Measurements from ENCODE around the gene ITGA3.
A peak's percentile ranks its signal among the peaks of the same experiment; 100 is the strongest.

ITGA3 gene

DNA sequence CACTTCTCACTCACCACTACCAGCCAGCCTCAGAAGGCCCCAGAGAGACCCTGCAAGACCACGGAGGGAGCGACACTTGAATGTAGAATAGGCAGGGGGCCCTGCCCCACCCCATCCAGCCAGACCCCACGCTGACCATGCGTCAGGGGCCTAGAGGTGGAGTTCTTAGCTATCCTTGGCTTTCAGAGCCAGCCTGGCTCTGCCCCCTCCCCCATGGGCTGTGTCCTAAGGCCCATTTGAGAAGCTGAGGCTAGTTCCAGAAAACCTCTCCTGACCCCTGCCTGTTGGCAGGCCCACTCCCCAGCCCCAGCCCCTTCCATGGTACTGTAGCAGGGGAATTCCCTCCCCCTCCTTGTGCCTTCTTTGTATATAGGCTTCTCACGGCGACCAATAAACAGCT lies 34.2 kb downstream of the ITGA3 start:
- Histone ChIP-seq H3K27me3 (replicated peaks; ENCODE audit: control insufficient read depth, insufficient read depth, low read length) (no peaks in the 10 kb centered on the region), H3K4me3 (ENCODE audit: low read length) (no peak overlapping the region), H3K36me3 (ENCODE audit: control insufficient read depth, insufficient read depth, low read length, severe bottlenecking) (peaks cover 8% of the 10 kb centered on the region), H3K9ac (ENCODE audit: low read length) (no peak overlapping the region), H3K4me1 (ENCODE audit: control insufficient read depth, insufficient read depth, low read length) (peaks cover 5% of the 10 kb centered on the region), H3K9me3 (ENCODE audit: control insufficient read depth, low read length) (no peaks in the 10 kb centered on the region)
- DNase-seq (ENCODE audit: low read depth): no peak

DNA sequence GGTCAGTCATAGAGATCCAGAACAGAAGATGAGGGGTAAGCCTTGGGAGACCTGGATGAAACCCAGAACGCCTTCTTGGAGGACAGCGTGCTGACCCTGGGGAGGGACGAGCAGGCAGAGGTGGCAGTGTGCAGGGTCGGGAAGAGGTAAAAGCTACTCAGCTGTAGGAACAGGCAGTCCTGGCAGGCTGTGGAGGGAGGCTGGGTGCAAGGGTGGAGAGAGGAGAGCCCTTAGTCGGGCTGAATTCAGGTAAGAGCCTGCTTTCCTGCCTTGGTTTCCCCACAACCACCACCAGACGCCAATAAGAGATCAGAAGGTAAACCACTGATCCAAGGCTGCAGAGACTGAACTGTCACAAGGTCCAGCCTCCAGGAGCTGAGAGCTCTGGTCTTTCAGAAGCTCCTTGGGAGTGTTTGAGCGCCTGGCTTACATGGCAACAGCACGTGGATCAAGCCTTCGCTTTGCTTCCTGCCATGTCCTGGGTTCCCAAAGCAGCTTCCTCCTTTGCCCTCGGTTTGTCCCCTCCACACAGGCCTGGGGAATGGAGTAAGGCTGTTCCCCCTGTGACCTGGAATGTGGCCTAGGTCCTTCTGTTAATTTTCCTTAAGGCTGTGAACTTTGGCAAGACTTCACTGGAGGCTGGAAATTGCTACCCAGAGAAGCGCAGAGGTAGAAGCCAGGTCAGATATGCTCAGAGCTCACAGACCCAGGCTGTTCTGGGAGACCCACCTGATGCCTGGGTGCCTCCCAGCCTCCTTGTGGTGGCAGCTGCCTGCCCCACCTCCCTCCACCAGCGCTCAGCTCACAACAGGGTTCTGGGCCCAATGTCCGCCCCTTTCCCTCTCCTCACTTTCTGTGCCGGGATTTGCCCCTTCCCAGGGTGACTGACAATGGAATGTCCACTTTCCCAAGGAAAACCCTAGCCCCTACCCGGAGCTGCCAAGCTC lies 35.3 kb downstream of the ITGA3 start:
- peaks cover 12% of the 10 kb centered on the region for H3K4me1 ChIP-seq (ENCODE audit: control insufficient read depth, insufficient read depth, low read length)
- H3K4me3 ChIP-seq (ENCODE audit: low read length): no peak overlapping the region
- H3K9me3 ChIP-seq (ENCODE audit: control insufficient read depth, low read length): no peaks in the 10 kb centered on the region
- no peaks in the 10 kb centered on the region for H3K27me3 ChIP-seq (replicated peaks; ENCODE audit: control insufficient read depth, insufficient read depth, low read length)
- no peak for DNase-seq (ENCODE audit: low read depth)
- H3K9ac ChIP-seq (ENCODE audit: low read length): no peak overlapping the region
- peaks cover 8% of the 10 kb centered on the region for H3K36me3 ChIP-seq (ENCODE audit: control insufficient read depth, insufficient read depth, low read length, severe bottlenecking)

DNA sequence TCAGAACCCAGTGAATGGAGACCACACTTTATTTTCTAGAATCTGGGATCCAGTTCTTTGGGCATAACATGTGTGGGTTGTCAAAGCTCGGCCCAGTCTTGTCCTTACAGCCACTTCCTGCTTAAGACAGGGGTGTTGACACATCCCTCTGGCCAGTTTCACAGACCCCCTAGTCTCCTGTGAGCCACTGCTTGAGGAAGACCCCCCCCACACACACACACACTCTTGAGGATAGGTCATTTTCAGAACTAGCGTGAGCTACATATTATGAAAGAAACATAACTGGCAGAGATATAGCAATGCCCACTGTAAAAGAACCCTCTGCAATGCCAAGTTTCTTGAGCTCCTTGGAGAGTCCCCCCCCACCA lies 36.0 kb downstream of the ITGA3 start:
- H3K36me3 ChIP-seq (ENCODE audit: control insufficient read depth, insufficient read depth, low read length, severe bottlenecking): peaks cover 8% of the 10 kb centered on the region
- H3K9me3 ChIP-seq (ENCODE audit: control insufficient read depth, low read length): no peaks in the 10 kb centered on the region
- H3K27me3 ChIP-seq (replicated peaks; ENCODE audit: control insufficient read depth, insufficient read depth, low read length): no peaks in the 10 kb centered on the region
- peaks cover 19% of the 10 kb centered on the region for H3K4me1 ChIP-seq (ENCODE audit: control insufficient read depth, insufficient read depth, low read length)
- DNase-seq (ENCODE audit: low read depth): no peak
- no peak overlapping the region for H3K4me3 ChIP-seq (ENCODE audit: low read length)
- H3K9ac ChIP-seq (ENCODE audit: low read length): no peak overlapping the region

DNA sequence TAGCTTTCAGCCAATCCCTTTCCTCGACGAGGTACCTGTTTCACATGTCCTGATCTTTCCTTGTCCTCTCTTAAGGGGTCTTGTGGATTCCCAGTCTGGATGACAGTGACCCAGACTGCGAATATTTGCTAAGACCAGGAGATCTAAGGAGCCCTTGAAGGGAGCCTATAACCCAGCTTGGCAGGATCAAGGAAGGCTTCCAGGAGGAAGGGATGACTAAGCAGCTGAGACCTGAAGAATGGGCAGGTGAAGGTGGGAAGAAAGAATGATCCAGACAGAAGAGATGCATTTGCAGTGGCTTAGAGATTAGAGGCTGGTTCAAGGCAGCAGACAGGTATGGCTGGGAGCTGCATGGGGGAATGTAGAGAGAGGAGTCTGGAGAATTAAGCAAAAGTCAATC lies 37.3 kb downstream of the ITGA3 start:
- H3K9ac ChIP-seq (ENCODE audit: low read length): peak overlapping the region; percentile 4
- peaks cover 32% of the 10 kb centered on the region for H3K4me1 ChIP-seq (ENCODE audit: control insufficient read depth, insufficient read depth, low read length)
- no peak overlapping the region for H3K4me3 ChIP-seq (ENCODE audit: low read length)
- no peaks in the 10 kb centered on the region for H3K27me3 ChIP-seq (replicated peaks; ENCODE audit: control insufficient read depth, insufficient read depth, low read length)
- H3K36me3 ChIP-seq (ENCODE audit: control insufficient read depth, insufficient read depth, low read length, severe bottlenecking): peaks cover 17% of the 10 kb centered on the region
- no peaks in the 10 kb centered on the region for H3K9me3 ChIP-seq (ENCODE audit: control insufficient read depth, low read length)
- no peak for DNase-seq (ENCODE audit: low read depth)

DNA sequence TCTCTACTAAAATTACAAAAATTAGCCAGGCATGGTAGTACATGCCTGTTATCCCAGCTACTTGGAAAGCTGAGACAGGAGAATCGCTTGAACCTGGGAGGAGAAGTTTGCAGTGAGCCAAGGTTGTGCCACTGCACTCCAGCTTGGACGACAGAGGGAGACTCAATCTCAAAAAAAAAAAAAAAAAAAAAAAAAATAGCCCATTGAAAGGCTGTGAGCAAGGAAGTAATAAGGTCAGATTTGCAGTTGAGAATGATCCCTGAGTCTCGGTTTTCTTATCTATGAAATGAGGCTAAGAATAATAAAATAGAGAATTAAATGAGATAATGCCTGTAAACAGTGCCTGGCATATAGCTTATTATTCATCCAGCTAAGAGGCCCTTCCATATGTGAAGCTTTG lies 37.9 kb downstream of the ITGA3 start:
- peaks cover 23% of the 10 kb centered on the region for H3K36me3 ChIP-seq (ENCODE audit: control insufficient read depth, insufficient read depth, low read length, severe bottlenecking)
- DNase-seq (ENCODE audit: low read depth): no peak
- H3K27me3 ChIP-seq (replicated peaks; ENCODE audit: control insufficient read depth, insufficient read depth, low read length): no peaks in the 10 kb centered on the region
- peak overlapping the region; percentile 93 for H3K9ac ChIP-seq (ENCODE audit: low read length)
- H3K4me1 ChIP-seq (ENCODE audit: control insufficient read depth, insufficient read depth, low read length): peaks cover 36% of the 10 kb centered on the region
- H3K4me3 ChIP-seq (ENCODE audit: low read length): no peak overlapping the region
- no peaks in the 10 kb centered on the region for H3K9me3 ChIP-seq (ENCODE audit: control insufficient read depth, low read length)

DNA sequence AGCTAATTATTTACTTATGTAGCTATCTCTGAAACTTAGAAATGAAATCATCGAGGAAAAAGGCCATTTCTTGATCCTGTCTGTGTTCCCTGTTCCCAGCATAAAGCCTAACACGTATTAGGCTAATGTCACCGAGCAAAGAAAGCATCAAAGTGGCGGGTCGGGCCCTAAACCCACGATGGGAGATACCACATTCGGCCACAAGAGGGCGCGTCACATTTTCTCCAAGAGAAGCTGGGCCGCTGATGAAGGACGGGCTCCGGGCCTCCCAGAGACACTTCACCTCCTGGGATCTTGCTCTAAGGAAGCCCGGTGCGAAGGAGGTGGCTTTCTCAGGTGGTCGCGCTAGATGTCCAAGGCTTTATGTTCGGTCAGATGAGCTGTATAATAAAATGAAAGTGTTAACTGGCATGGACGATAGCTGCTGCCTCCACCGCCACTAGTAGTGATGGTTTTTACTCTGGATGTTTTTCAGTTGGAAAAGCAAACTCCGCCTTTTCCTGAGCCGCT lies 38.4 kb downstream of the ITGA3 start:
- Histone ChIP-seq H3K9me3 (ENCODE audit: control insufficient read depth, low read length) (no peaks in the 10 kb centered on the region), H3K27me3 (replicated peaks; ENCODE audit: control insufficient read depth, insufficient read depth, low read length) (no peaks in the 10 kb centered on the region), H3K36me3 (ENCODE audit: control insufficient read depth, insufficient read depth, low read length, severe bottlenecking) (peaks cover 23% of the 10 kb centered on the region), H3K9ac (ENCODE audit: low read length) (peak overlapping the region; percentile 93), H3K4me3 (ENCODE audit: low read length) (peak overlapping the region; percentile 95), H3K4me1 (ENCODE audit: control insufficient read depth, insufficient read depth, low read length) (peaks cover 38% of the 10 kb centered on the region)
- DNase-seq (ENCODE audit: low read depth): peak; percentile 97

DNA sequence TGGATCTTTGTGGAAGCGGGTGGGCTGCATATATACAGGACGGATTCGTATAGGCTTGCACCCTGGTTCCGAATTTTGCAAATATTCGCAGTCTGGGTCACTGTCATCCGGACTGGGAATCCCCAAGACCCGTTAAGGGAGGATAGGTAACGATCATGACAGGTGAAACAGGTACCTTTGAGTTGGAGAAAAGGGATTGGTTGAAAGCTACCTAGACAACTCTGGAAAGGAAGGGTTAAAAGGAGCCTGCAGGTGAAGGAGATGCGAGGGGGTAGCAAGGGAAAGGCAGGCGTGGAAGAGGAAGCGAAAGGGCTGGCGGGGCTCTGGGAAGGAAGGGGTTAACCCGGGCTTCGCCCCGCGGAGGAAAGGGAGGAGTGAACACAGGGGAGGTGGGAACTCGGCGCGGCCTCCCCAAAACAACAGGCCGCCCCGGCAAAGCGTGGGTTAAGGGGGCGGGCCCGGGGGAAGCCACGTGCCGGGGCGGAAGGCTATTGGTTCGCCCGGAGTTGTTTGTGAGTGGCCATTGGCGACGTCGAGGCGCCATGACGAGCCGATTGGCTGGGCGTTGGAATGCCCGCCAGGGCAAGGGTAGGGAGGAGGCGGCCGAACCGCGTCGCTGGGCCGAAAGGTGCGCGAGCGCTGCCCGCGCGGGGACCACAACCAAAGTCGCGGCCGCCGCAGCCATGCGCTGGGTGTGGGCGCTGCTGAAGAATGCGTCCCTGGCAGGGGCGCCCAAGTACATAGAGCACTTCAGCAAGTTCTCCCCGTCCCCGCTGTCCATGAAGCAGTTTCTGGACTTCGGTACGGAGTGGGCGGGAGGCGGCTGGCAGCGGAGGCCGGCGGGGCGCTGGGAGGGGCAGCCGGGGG lies 39.1 kb downstream of the ITGA3 start, which contains the start of gene PDK2:
Gene PDK2 (plus strand): TSS at position 599 of the 867 bp plus-strand sequence. CDS start 85 bp downstream, at position 684.
- Histone ChIP-seq H3K27me3 (replicated peaks; ENCODE audit: control insufficient read depth, insufficient read depth, low read length) (no peaks in the 10 kb centered on the region), H3K4me3 (ENCODE audit: low read length) (peak within 1 kb of the TSS; percentile 95), H3K9me3 (ENCODE audit: control insufficient read depth, low read length) (no peaks in the 10 kb centered on the region), H3K4me1 (ENCODE audit: control insufficient read depth, insufficient read depth, low read length) (peaks cover 42% of the 10 kb centered on the region), H3K36me3 (ENCODE audit: control insufficient read depth, insufficient read depth, low read length, severe bottlenecking) (peaks cover 19% of the 10 kb centered on the region), H3K9ac (ENCODE audit: low read length) (peak within 1 kb of the TSS; percentile 93)
- DNase-seq (ENCODE audit: low read depth): peak; percentile 99

DNA sequence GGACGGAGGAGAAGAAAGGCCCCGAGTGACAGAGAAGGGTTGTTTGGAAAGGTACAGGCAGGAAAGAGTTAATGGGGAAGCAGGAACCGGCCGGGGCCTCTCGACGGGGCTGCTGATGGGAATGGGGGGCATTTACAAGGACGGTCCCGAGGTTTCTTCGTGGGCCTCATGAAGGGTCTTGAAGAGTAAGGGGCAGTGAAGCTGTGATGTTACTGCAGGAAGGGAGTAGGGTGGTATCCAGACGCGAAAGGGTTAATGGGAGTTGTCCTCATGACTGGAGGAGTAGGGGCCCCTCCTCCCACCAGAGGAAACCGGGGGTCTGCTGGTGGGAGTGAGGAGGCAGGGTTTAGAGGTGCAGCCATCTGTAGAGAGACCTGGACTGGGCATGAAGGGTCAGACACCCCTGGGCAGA lies 39.7 kb downstream of the ITGA3 start:
- peak; percentile 40 for DNase-seq (ENCODE audit: low read depth)

DNA sequence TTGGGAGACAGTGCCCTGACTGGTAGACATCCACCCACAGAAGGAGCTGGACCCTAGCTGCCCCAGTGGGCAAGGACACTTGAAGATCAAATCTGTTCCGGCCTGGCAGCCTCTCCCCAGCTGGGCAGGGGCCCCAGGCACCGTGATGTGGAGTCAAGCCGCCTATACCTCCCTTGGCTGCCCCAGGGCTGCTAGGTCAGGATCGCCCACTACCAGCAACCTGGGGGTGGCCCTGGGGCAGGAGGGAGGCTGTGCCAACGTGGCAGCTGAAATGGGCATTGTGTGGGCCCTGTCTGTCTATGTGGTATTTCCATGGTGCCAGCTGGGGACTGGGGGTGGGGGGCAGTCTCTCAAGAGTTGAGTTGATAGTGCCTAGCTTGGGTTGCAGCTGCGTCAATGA lies 40.2 kb downstream of the ITGA3 start:
- Histone ChIP-seq H3K27me3 (replicated peaks; ENCODE audit: control insufficient read depth, insufficient read depth, low read length) (no peaks in the 10 kb centered on the region), H3K9me3 (ENCODE audit: control insufficient read depth, low read length) (no peaks in the 10 kb centered on the region), H3K36me3 (ENCODE audit: control insufficient read depth, insufficient read depth, low read length, severe bottlenecking) (peaks cover 19% of the 10 kb centered on the region), H3K4me3 (ENCODE audit: low read length) (peak overlapping the region; percentile 95), H3K9ac (ENCODE audit: low read length) (peak overlapping the region; percentile 93), H3K4me1 (ENCODE audit: control insufficient read depth, insufficient read depth, low read length) (peaks cover 53% of the 10 kb centered on the region)
- DNase-seq (ENCODE audit: low read depth): peak; percentile 24

More for the DNA sequence above, 39.7 kb downstream of the ITGA3 start:
- H3K27me3 ChIP-seq (replicated peaks; ENCODE audit: control insufficient read depth, insufficient read depth, low read length): no peaks in the 10 kb centered on the region
- H3K4me3 ChIP-seq (ENCODE audit: low read length): peak overlapping the region; percentile 95
- peaks cover 19% of the 10 kb centered on the region for H3K36me3 ChIP-seq (ENCODE audit: control insufficient read depth, insufficient read depth, low read length, severe bottlenecking)
- H3K9me3 ChIP-seq (ENCODE audit: control insufficient read depth, low read length): no peaks in the 10 kb centered on the region
- H3K4me1 ChIP-seq (ENCODE audit: control insufficient read depth, insufficient read depth, low read length): peaks cover 49% of the 10 kb centered on the region
- H3K9ac ChIP-seq (ENCODE audit: low read length): peak overlapping the region; percentile 93

DNA sequence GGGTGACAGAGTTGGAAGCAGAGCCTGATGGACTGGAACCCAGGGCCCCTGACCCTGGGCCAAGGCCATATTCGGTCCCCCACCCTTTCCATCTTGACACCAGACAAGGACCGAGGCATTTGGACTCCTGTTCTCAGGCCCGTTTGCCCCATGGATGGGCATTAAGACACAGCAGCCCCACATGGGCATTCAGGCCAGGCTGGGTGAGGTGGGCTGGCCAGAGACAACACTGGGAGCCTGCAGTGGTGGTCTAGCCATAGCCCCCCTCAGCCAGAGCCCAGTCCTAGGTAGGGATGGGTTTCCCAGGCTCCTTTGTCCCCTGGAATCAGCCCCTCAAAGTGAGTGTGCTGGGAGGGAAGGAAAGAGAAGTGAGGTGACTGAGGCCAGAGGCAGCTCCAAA lies 40.8 kb downstream of the ITGA3 start:
- H3K27me3 ChIP-seq (replicated peaks; ENCODE audit: control insufficient read depth, insufficient read depth, low read length): no peaks in the 10 kb centered on the region
- H3K36me3 ChIP-seq (ENCODE audit: control insufficient read depth, insufficient read depth, low read length, severe bottlenecking): peaks cover 19% of the 10 kb centered on the region
- no peaks in the 10 kb centered on the region for H3K9me3 ChIP-seq (ENCODE audit: control insufficient read depth, low read length)
- DNase-seq (ENCODE audit: low read depth): no peak
- peak overlapping the region; percentile 93 for H3K9ac ChIP-seq (ENCODE audit: low read length)
- H3K4me1 ChIP-seq (ENCODE audit: control insufficient read depth, insufficient read depth, low read length): peaks cover 59% of the 10 kb centered on the region
- peak overlapping the region; percentile 95 for H3K4me3 ChIP-seq (ENCODE audit: low read length)

DNA sequence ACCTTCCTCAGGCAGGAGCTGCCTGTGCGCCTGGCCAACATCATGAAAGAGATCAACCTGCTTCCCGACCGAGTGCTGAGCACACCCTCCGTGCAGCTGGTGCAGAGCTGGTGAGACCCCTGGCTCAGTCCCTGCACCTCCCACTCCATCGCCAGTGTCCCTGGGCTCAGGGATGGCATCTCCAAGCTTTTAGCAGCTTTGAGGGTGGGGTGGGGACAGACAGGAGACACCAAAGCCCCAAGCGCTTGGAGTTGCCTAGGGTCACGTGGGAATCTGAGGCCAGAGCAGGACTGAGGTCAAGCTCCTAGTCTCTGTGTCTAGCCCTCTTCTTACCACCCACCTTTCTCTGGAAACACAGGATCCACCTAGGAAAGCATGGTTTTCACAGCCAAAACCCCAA lies 41.5 kb downstream of the ITGA3 start:
- Histone ChIP-seq H3K9me3 (ENCODE audit: control insufficient read depth, low read length) (no peaks in the 10 kb centered on the region), H3K9ac (ENCODE audit: low read length) (peak overlapping the region; percentile 93), H3K36me3 (ENCODE audit: control insufficient read depth, insufficient read depth, low read length, severe bottlenecking) (peaks cover 19% of the 10 kb centered on the region), H3K27me3 (replicated peaks; ENCODE audit: control insufficient read depth, insufficient read depth, low read length) (no peaks in the 10 kb centered on the region), H3K4me3 (ENCODE audit: low read length) (no peak overlapping the region), H3K4me1 (ENCODE audit: control insufficient read depth, insufficient read depth, low read length) (peaks cover 66% of the 10 kb centered on the region)
- DNase-seq (ENCODE audit: low read depth): no peak
